Activated CD4-positive, alpha-beta T cell treated with anti-CD3 and anti-CD28 coated beads for 24 hours (primary cell): ENCODE data around the gene SSC5D.

ENCODE experiments used
- DNase-seq, 2 donors: peaks; one replicate each; pipeline ENCODE4 v3.0.0-alpha.2; 2020; ENCODE audit warnings: low read depth in 2 of 2

SSC5D gene

GRCh38 chr19:55554741-55555152 lies 66.5 kb downstream of the SSC5D start:
- DNase-seq = no peak

DNA sequence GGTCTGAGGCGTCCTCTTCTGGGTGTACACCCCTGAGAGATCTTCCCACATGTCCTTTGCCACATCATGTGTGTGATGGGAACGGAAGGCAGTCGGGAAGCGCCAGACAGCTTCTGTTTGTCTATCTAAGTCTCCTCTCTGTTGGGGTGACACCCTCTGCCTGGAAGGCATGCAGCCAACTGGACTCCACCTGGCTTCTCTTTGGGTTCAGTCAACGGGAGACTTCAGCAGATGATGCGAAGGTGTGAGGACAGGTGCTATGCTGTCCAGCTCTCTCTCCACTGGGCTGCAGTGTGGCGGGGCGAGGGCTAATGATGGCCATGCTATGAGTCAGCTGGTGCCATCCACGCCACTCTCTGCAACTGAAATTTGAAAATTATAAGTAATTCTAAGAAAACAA lies 71.4 kb downstream of the SSC5D start:
- no peak for DNase-seq

DNA sequence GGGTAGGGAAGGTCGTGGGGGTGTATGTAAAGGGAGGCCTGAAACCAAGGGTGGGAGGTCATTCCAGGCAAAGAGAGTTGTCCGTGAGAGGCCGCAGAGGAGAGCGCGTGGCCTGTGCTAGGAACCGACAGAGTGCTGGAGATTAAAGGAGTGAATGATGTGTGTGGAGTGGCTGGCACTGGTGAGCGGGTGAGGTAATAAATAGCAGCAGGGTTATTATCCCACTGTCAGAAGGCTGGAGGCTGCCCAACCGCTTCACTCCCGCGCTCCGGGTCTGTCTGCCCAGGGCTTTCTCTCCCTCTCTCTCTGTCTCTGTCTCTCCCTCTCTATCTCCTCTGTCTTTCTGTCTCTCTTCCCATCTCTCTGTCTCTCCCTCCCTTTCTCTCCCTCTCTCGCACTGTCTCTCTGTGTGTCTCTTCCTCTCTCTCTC lies 75.0 kb downstream of the SSC5D start:
- DNase-seq = no peak

DNA sequence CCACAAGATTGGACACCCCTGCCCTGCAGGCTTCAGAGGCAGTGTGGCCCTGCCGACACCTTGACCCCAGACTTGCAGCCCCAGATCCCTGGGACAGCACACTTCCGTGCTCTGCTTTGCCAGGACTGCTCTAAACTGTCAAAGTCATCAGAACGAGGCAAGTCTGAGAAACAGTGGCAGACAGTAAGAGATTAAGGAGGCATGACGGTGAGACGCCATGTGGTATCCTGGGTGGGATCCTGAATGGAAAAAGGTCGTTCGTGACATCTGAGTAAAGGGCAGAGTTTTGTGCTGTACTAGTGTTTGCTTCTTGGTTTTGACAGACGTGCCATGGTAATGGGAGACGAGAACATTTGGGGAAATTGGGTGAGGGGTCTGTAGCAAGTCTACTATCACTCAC lies 78.6 kb downstream of the SSC5D start:
- no peak for DNase-seq

GRCh38 chr19:55567708-55568328 lies 79.6 kb downstream of the SSC5D start:
- DNase-seq = no peak
